GM23248 (cell line): ENCODE results near the gene NIN.

ENCODE experiments used
- EZH2 ChIP-seq: fragments of 200-600 bp; sonication (generic); IDR thresholded peaks from 2 replicates; pipeline ENCODE4 v1.6.1; 2018; ENCODE audit warnings: antibody characterized with exemption, mild to moderate bottlenecking; ENCODE audit not compliant: insufficient read depth, poor library complexity, severe bottlenecking
- EZH2phosphoT487 ChIP-seq: fragments of 200-600 bp; sonication (generic); IDR thresholded peaks from 2 replicates; pipeline ENCODE4 v1.6.1; 2018; ENCODE audit warnings: antibody characterized with exemption, moderate library complexity, mild to moderate bottlenecking, low read depth; ENCODE audit not compliant: insufficient read depth

GRCh38 chr14:50814161-50814560 lies 16.8 kb downstream of the NIN start:
- TF ChIP-seq EZH2 (no peak), EZH2phosphoT487 (no peak)
